A204.1 (cell line): ENCODE measurements around the gene RUFY1.

Experiments
- FAIRE-seq: peaks from 2 replicates; lab custom pipeline; 2012; peaks lifted over from hg19 to GRCh38; lab: Jason Lieb, UNC

RUFY1 gene

DNA sequence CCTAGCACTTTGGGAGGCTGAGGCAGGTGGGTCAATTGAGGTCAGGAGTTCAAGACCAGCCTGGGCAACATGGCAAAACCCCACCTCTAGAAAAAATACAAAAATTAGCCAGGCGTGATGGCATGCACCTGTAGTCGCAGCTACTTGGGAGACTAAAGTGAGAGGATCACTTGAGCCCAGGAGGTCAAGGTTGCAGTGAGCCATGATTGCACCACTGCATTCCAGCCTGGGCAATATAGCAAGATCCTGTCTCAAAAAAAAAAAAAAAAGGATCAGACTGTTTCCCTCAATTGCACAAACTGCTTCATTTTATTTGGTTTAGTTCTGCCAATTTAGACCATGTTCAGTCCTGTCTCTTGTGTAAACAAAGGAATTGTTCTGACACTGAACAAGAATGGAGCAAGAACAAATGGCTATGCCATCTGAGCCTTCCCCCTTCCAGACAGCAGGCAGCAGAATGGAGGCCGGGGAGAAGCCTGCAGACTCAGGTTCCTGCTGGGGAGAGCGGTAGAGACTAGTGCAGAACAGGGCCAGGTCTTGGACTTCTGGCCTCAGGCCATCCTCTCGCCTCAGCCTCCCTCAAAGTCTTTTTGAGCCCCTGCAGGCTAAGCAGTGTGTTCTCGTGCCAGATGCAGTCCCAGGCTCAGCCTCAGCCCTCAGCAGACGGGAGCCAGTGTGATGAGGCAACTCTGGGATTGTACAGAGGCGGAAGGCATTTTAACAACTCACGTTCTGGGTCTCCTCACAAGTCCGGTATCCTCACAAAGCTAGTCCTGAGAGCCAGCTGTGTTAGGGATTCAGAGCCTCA lies 54.9 kb downstream of the RUFY1 start:
- no peak for FAIRE-seq

DNA sequence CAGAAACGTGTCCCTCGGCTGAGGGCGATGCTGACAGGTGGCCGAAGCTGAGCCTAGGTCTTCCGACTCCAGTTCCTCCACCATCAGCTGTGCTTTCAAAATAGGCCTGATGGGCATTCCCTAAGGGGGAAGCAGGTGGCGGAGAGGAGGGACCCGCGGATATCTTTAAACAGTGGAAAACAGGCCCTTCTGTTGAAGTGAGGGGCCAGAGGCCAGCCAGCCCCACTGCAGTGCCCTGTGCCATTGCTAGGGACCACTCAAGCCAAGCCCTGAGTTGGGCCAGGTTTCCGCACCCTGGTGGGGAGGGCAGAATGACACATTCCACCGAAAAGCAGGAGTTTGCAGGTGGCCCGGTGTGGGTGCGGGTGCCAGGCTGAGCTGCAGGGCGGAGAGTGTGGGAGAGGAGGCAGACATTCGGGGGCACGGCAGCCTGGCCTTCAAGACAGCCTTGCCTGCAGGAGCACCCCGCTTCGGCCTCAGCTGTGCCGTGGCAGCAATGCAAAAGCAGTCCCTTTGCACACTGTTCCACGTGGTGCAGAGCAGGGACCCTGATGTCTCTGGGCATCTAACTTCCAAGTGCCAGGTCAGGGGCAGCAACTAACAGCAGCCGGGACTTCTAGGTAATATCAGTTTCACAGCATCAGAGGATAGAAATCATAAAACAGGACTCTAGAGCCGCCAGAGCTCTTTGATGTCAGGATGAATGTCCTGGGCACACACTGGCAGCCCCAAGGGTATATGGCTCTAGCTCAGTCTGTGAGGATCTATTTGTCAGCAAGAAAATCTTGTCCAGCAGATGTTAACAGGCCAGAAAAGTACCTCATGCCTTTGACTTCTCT lies 55.9 kb downstream of the RUFY1 start:
- no peak for FAIRE-seq

DNA sequence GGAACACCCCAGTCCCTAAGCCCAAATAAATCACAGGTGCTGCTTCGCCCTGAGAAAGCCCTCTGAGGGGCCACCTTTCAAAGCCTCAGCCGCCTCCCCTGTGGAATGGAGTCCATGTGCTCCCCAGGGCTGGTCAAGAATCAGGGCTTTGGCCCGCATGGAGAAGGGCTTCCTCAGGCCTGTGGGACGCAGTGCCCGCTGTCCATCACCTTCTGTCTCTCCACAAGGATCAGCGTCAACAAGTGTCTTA lies 56.5 kb downstream of the RUFY1 start:
- FAIRE-seq: no peak

DNA sequence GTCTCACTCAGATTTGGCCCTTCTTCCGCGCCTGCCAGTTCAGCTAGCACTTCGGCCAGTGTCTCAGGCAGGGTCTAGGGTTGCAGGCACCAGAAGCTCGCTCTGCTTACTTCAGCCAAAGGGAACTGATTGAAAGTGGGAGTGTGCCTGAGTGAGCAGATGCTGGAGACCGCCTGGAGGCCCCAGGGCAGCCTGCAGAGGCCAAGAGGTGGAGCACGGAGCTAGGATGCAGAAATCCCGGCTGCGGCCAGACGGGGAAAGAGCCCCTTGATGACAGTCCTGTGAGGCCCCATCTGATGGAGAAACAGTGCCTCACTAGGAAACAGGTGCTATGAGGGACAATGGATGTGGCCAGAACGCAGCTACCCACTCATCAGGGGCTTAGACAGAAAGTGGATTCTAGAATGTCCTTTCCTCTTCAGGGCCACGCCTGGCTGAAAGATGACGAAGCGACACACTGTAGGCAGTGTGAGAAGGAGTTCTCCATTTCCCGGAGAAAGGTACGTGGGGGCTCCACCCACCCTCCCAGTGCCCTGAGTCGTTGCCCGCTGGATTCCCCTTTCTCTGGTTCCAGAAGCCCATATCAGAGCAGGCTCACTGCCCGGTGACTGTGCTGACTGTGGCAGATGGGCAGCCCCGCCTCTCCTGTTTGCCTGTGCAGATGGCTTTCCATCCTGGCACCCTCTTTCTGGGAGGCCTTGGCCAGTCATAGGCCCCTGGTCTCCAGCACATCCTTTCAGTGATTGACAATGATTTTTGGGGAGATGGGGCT lies 57.0 kb downstream of the RUFY1 start:
- no peak for FAIRE-seq

DNA sequence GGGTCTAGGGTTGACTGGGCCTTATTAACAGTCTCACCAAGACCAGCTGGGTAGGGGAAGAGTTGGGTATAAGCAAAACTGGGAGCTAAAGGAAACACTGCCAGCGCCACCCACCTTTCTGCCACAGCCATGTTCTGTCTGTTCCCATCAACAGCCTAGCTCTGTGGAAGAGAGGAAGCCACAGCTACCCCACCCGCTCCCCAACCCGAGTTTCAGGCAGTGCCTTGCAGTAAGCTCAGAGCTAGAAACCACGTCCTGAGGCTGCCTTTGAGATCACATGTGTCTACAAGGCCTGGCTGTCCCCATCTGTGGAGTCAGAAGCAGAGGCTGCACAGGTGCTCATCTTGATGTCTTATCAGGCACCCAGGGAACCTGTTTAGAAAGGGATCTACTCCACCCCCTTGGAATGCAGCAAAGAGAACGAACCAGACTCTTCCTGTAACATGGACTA lies 57.8 kb downstream of the RUFY1 start:
- no peak for FAIRE-seq

DNA sequence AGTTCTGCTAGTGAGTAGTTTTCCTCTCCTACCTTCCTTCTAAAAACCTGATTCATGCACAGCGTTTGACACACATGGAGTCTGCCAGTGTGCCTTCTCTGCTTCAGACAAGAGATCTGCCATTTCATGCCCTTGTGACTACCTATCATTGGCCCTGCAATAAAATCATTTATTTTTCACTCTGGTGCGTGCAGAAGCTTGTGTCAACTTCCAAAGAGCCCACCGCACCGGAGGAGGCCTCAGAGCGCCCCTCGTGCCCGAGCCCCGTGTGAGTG lies 59.4 kb downstream of the RUFY1 start:
- no peak for FAIRE-seq

DNA sequence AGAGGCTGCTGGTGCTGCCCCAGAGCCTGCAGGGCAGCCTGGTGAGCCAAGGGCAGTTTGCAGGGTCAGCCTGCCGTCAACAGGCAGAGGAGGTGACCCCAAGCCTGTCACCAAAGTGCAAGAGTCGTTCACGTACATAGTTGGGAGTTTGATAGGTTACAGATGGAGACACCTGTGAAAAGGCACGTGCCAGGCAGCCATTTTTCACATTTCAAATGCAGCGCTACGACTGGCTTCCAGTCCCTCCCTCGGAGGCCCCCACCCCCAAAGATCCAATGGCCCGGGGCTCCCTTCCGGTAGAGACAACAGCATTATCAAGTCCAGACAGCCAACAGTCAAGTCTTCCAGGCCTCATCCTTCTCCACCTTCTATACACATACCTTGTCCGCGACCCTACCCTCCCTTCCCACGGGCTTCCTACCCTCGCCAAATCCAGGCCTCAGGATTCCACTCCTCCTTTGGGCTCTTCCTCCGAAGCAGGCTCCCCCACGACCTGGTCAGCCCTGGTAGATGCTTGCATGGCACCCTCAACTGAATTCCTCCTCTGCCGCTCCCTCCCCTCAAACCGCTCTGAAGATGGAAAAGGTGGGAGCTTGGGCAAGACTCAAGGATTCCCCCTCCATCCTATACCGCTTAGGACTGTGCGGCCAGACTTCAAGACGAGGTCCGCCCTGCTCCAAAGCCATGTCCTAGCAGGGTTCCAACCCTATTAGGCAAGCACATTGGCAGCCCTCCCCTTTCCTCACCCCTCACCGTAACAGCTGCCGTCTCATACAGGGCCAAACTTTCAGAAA lies 60.0 kb downstream of the RUFY1 start:
- FAIRE-seq: no peak

DNA sequence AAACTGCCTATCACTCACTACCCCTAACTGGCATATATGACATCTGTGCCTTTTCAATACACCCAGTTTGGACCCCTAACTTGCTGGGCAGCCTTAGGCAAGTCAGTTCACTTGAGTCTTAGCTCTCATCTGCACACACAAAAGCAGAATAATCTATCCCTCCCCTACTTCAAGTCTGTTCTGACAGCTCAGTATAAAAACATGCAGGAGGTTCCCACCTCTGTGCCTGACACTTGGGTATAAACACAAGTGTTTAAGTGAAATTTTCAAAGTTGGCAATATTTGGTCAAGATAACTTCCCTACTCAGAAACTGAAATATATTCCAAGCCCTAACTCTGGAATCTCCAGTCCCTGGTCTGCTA lies 60.5 kb downstream of the RUFY1 start:
- no peak for FAIRE-seq

DNA sequence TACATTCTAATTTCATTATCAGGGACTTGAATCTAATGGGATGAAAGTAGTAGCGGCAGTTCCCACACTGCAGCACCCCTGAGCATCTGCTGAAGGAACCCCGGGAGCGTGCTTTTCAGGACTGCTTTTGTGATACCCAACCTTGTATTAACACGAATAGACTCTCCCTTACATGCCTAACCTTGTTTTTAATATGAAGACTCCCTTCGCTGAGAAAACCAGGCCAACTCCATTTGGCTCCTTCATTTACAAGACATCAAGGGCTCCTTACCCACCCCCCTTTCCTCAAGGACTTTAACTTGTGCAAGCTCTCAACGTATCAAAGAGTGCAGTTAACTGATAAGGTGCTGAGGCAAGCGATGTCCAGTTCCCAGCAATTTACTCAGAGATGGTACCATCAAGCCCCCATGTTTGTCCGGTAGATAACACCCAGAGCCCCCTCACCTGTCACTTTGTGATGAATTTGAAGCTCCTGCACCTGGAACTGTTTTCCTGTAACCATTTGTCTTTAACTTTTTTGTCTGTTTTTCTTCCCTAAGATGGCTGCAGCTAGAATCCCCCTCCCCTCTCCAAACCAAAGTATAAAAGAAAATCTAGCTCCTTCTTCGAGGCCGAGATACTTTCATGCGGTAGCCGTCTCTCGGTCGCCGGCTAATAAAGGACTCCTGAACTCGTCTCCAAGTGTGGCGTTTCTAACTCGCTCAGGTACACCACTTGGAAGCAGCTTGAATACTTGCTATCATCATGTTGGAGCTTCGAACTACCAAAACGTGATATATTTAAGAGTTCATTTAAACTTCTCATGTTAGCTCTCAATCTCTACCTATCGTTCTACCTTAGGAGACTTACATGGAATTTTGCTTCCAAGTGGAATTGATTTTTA lies 62.5 kb downstream of the RUFY1 start:
- FAIRE-seq: no peak

DNA sequence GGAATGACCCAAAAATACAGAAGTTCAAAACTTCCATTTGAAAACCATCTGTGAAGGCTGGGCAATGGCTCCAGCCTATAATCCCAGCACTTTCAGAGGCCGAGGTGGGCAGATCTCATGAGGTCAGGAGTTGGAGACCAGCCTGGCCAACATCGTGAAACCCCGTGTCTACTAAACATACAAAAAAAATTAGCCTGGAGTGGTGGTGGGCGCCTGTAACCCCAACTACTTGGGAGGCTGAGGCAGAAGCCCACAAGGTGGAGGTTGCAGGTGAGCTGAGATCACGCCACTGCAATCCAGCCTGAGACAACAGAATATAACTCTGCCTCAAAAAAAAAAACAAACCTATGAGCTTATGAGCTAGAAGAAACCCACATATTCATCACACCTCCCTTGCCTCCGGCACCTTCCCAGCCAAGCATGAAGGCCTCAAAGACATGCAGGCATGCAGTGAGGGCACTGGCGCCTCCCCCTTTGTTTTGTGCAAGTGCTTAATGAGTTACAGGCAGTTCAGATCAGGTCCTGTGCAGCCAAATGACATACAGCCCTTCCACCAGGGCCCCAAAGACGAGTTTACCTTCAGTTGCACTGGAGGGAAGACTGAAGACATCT lies 63.2 kb downstream of the RUFY1 start:
- FAIRE-seq: no peak

DNA sequence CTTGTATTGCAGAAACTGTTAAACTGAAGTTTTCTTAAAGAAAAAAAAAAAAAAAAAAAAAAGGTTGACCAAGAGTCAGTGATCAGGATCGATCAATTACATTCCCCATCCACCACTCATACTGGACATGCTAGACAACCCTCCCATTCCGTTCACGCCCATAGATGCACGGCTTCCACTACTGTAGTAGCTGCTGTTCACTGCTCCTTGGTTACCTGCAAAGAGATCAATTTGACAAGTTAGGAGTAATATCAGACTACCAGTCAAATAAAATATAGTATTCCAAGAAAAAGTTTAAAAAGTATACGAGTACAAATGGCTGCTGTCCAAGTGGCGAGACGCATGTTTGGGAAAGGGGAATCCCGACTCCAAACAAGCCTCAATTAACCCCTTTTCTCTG lies 64.4 kb downstream of the RUFY1 start:
- FAIRE-seq: no peak

DNA sequence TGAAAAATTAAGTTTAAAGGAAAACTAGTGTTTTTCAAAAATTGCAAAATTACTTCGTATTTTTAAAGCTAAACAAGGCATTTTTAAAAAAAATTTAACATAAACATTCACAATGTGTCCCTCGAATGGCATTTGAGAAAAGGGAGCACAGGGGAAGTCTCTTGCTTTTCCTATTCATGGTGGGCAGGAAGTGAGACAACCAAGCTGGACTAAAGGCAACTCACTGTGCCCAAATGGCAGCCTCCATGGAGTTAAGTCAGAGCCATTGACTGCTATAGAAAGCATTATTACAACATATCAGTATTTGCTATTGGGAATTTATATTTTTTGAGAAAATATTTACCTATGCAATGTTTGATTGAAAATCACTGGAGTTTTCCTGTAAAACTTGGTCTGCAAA lies 64.8 kb downstream of the RUFY1 start:
- FAIRE-seq: no peak

DNA sequence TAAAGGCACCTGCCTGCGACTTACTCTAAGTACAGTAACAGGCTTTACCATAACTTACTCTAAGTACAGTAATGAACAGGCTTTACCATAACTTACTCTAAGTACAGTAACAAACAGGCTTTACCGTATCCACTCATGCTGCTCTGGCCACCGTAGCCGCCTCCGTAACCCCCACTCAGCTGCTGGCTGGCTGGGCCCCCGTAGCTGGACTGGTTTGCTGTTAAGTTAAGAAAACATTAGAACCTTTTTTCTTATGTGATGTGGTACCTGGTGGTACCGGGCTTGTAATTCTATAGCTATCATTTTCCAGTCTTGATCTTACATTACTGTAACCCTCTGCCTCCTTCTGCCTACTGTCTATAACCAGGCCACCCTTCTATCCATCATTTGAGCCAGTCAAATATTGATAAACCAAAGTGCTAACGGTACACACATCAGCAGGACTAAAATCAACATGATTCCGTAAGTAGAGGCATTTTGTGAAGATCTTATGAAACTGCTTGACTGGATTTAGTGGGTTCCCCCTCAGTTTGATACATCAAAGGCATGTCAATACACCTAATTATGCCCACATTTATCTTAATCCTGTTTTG lies 65.7 kb downstream of the RUFY1 start:
- no peak for FAIRE-seq

DNA sequence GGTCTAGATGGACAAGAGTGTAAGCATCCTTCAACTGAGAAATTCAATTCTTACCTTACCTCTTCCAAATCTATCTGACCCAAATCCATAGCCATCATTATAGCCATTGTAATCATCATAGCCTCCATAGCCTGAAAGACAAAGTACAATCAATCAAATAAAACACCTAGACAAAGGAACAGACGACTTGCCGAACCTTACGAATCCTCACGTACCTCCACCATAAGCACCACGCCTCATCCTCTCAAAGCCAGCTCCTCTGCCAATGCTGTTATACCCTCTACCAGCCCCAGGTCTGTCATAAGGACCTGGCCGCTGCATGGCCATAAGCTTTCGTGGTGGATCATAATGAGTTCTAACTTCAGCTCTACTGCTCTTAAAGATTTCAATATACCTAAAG lies 67.6 kb downstream of the RUFY1 start:
- no peak for FAIRE-seq

DNA sequence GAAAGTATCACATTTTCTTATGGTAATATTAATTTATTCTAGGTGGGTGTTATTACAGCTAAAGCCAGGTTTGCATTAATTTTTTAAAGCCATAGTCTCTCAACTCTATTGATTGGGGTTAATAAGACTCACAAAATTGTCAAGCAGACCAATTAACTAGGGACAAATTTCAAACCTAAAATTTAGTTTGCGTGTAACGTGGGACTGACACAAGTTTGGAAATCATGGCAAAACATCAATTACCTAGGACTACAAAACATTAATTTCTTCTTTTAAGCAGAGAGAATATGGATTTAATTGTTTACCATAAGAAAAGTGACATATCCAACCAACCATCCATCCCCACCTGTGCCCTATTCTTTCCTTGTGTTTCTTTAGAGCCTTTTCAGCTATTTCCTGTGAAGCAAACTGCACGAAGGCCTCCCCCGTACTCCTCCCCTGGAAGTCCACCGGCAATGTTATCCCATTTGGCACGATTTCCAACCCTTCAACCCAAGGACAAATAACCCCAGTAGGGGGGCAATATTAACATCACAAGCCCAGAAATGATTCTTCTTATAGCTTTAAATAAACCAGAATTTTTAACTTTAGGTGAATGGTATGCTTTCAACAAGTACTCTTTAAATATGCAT lies 68.7 kb downstream of the RUFY1 start:
- FAIRE-seq: no peak

DNA sequence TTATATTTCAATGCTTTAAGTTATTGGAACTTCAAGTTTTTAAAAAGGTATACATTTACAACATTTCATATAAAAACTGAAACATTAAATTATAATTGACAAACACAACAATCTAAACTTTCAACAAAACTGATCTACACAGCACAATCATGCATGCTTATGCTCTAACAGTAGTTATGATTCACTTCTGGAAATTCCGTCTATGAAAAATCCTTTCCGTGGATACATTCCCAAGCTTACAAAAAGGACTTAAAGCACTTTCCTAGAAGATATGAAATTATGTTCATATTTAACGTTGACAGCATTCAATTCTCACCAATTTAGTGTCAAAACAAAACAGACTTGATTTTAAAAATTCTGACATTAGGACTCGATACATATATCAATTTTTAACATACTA lies 69.4 kb downstream of the RUFY1 start:
- no peak for FAIRE-seq

DNA sequence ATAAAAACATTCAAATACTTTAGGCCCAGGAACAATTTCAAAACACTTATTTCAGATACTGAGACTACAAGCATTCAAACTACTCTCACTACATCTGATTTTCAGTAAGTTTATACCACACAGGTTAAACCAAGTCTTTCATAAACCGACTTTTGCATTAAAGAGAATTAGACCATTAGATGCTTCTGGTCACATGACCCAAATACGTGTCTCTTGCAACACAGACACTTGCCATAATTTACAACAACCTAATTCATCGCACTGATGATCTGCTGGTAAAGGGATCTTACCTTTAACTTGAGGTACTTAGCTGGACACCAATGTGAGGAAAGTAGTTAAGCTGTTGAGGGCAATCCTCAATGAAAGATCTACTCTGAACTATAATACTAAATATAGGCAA lies 69.9 kb downstream of the RUFY1 start:
- FAIRE-seq: no peak

DNA sequence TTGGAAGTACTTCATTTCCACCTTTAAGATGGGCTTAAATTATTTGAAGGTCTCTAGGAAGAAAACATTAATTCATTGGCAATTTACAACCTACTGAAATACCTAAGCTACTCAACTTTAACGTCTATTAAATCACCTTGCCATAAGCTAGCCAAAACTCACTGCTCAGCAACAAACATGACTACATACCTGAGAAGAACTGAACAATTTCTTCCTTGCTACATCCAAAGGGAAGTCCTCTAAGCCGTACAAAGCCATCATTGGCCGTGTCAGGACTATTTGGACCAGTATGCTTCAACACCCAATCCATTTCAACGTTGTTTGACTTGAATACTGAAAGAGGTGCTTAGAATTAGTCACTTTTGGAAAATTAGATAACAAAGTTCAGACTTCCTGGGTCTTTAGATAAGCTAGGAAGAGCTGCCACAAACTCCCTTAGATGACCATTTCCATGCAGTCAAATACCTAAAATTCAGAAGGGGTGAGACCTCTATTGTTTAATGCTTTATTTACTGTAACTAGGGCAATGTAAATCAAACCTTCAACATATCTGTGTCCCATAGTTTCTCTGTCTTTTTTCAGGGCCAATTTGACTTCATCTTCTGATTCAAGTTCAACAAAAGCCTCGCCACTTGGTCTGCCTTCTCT lies 70.5 kb downstream of the RUFY1 start:
- FAIRE-seq: no peak

DNA sequence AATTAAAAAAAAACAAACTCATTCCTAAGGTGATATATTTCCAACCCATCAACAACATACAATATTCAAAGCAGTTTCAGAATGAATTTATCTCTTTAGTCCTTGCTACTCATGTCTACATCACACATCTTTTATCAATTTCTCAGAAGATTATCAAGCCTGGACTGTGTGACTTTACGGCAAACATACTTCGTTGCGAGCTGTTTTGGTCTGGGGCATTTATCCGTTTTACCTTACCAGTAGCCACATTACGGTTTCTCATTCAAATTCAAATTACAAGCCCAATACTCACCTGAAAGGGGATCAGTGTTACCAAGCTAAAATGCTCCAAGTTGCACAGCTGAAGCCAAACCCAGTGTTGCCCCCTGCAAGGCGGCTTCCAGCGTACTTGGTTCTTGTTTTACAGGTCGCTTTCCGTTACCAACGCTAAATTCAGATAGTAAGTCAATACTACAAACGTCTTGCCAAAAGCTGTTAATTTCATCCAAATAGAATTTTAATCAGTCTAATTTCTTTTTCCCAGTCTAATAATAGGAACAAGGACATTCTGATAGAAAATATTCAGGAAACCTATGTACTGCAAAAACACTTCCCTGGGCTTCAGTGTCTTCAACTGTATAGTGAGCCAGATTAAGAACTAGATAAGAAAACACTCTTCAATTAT lies 71.3 kb downstream of the RUFY1 start:
- no peak for FAIRE-seq
